OCI-LY7 (cell line): ENCODE results near the gene DNAJC8.

Experiments used
- EZH2phosphoT487 ChIP-seq: fragments of 200-600 bp; sonication (generic); IDR thresholded peaks from 2 replicates; pipeline ENCODE4 v1.6.1; 2018; ENCODE audit warnings: low read depth, borderline replicate concordance, mild to moderate bottlenecking, mixed run types, antibody characterized with exemption, low read length, moderate library complexity, mixed read lengths
- TF ChIP-seq, protein P1 (sequence below): fragments of 200-600 bp; sonication (generic); conservative IDR thresholded peaks from 2 replicates; pipeline ENCODE4 v1.5.1; 2014; ENCODE audit warnings: mild to moderate bottlenecking, antibody characterized with exemption, low read length, moderate library complexity, mixed read lengths

DNA sequence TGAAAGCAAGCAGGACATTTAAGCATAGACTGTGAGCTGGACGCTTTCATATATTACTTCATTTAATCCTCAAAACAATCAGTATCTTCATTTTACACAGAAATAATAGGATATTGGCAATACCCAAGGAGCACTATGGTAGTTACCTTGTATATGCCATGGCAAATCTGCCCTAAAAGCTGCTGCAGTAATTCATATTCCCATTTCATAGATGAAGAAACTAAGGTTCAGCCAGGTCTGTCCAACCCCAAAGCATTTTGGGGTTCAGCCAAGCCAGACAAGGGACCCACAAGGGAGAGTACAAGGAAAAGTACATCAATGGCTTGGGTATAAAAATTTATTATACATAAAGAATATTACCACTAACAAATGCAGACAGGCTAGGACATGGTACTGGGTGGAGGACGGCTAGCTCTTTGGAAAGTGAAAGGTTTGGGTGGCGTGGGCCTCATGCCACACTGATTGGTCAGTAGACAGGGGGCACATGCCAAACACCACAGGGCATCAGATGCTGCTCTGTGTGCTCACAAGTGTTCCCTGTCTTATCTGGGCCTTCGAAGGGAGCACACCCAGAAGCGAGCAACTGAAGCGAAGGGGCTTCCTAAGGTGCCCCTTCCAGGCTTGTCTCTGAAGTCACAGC lies 32.5 kb downstream of the DNAJC8 start:
- TF ChIP-seq, protein P1, sequence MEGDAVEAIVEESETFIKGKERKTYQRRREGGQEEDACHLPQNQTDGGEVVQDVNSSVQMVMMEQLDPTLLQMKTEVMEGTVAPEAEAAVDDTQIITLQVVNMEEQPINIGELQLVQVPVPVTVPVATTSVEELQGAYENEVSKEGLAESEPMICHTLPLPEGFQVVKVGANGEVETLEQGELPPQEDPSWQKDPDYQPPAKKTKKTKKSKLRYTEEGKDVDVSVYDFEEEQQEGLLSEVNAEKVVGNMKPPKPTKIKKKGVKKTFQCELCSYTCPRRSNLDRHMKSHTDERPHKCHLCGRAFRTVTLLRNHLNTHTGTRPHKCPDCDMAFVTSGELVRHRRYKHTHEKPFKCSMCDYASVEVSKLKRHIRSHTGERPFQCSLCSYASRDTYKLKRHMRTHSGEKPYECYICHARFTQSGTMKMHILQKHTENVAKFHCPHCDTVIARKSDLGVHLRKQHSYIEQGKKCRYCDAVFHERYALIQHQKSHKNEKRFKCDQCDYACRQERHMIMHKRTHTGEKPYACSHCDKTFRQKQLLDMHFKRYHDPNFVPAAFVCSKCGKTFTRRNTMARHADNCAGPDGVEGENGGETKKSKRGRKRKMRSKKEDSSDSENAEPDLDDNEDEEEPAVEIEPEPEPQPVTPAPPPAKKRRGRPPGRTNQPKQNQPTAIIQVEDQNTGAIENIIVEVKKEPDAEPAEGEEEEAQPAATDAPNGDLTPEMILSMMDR, result no peak
- no peak for TF ChIP-seq EZH2phosphoT487
